ENCODE data around the gene NUP214. TPM values are rescaled to one million over a fixed set of nuclear protein-coding genes. Genes with fewer than 3 reads are reported as not detected.

Gene NUP214
- total RNA-seq, 2 experiments from 2014 or later = 40.2 to 41.1 TPM

- peaks cover 3% of the 10 kb centered on the region for H3K4me1 Mint-ChIP-seq (ENCODE audit: low read depth)
- no peak for DNase-seq
- H3K27me3 Mint-ChIP-seq (ENCODE audit: low read depth) = peaks cover 18% of the 10 kb centered on the region
- H3K9me3 Mint-ChIP-seq = no peaks in the 10 kb centered on the region
- H3K36me3 Mint-ChIP-seq (ENCODE audit: low read depth) = no peaks in the 10 kb centered on the region
- no peak overlapping the region for H3K27ac Mint-ChIP-seq
- no peak overlapping the region for H3K4me3 Mint-ChIP-seq
- intact Hi-C loops (cut with micrococcal nuclease) = no loop called here
- CTCF ChIA-PET = no interaction called here
Measured at GRCh38 chr9:131091352-131091992, 33.9 kb upstream of the NUP214 start.

- CTCF ChIA-PET = no interaction called here
- intact Hi-C loops (cut with micrococcal nuclease) = no loop called here
- no peak overlapping the region for H3K27ac Mint-ChIP-seq
- H3K9me3 Mint-ChIP-seq = no peaks in the 10 kb centered on the region
- H3K27me3 Mint-ChIP-seq (ENCODE audit: low read depth) = peaks cover 22% of the 10 kb centered on the region
- H3K4me3 Mint-ChIP-seq = no peak overlapping the region
- DNase-seq = no peak
- peaks cover 3% of the 10 kb centered on the region for H3K4me1 Mint-ChIP-seq (ENCODE audit: low read depth)
- H3K36me3 Mint-ChIP-seq (ENCODE audit: low read depth) = no peaks in the 10 kb centered on the region
Measured at GRCh38 chr9:131092030-131092429, 33.4 kb upstream of the NUP214 start.

GRCh38 chr9:131092548-131093440 is 32.6 kb upstream of the NUP214 start:
- no peaks in the 10 kb centered on the region for H3K9me3 Mint-ChIP-seq
- DNase-seq = no peak
- peaks cover 28% of the 10 kb centered on the region for H3K27me3 Mint-ChIP-seq (ENCODE audit: low read depth)
- H3K36me3 Mint-ChIP-seq (ENCODE audit: low read depth) = no peaks in the 10 kb centered on the region
- CTCF ChIA-PET = no interaction called here
- no peak overlapping the region for H3K27ac Mint-ChIP-seq
- H3K4me1 Mint-ChIP-seq (ENCODE audit: low read depth) = peaks cover 3% of the 10 kb centered on the region
- intact Hi-C loops (cut with micrococcal nuclease) = no loop called here
- no peak overlapping the region for H3K4me3 Mint-ChIP-seq

- Mint-ChIP-seq H3K36me3 (ENCODE audit: low read depth) (no peaks in the 10 kb centered on the region), H3K27me3 (ENCODE audit: low read depth) (peaks cover 28% of the 10 kb centered on the region), H3K27ac (no peak overlapping the region), H3K4me3 (no peak overlapping the region), H3K4me1 (ENCODE audit: low read depth) (peaks cover 3% of the 10 kb centered on the region), H3K9me3 (no peaks in the 10 kb centered on the region)
- DNase-seq = no peak
- CTCF ChIA-PET = no interaction called here
- intact Hi-C loops (cut with micrococcal nuclease) = no loop called here
Measured at GRCh38 chr9:131094015-131094414, 31.4 kb upstream of the NUP214 start.

- Mint-ChIP-seq H3K27ac (no peak overlapping the region), H3K4me1 (ENCODE audit: low read depth) (peaks cover 3% of the 10 kb centered on the region), H3K27me3 (ENCODE audit: low read depth) (peaks cover 28% of the 10 kb centered on the region), H3K9me3 (no peaks in the 10 kb centered on the region), H3K4me3 (no peak overlapping the region), H3K36me3 (ENCODE audit: low read depth) (no peaks in the 10 kb centered on the region)
- no peak for DNase-seq
- intact Hi-C loops (cut with micrococcal nuclease) = no loop called here
- CTCF ChIA-PET = interaction anchor here (1.3 kb wide), 1 partner anchor 48 kb away, joined by 3 read pairs; no protein-coding TSS in a partner anchor
Measured at GRCh38 chr9:131094622-131095021, 30.8 kb upstream of the NUP214 start.

GRCh38 chr9:131095666-131096268 is 29.6 kb upstream of the NUP214 start:
- peak overlapping the region; percentile 62 for H3K4me3 Mint-ChIP-seq
- H3K27me3 Mint-ChIP-seq (ENCODE audit: low read depth) = peaks cover 28% of the 10 kb centered on the region
- no peak overlapping the region for H3K27ac Mint-ChIP-seq
- H3K4me1 Mint-ChIP-seq (ENCODE audit: low read depth) = peaks cover 3% of the 10 kb centered on the region
- H3K9me3 Mint-ChIP-seq = no peaks in the 10 kb centered on the region
- CTCF ChIA-PET = interaction anchor here (1.3 kb wide), 1 partner anchor 50 kb away, joined by 3 read pairs; no protein-coding TSS in a partner anchor
- no peaks in the 10 kb centered on the region for H3K36me3 Mint-ChIP-seq (ENCODE audit: low read depth)
- DNase-seq = no peak
- intact Hi-C loops (cut with micrococcal nuclease) = no loop called here

- DNase-seq = peak; percentile 43
- Mint-ChIP-seq H3K36me3 (ENCODE audit: low read depth) (no peaks in the 10 kb centered on the region), H3K27me3 (ENCODE audit: low read depth) (peaks cover 28% of the 10 kb centered on the region), H3K4me3 (peak within 1 kb of the TSS; percentile 62), H3K9me3 (no peaks in the 10 kb centered on the region), H3K4me1 (ENCODE audit: low read depth) (peaks cover 3% of the 10 kb centered on the region), H3K27ac (no peak within 1 kb of the TSS)
- intact Hi-C loops (cut with micrococcal nuclease) = no loop called here
- CTCF ChIA-PET = interaction anchor here (0.6 kb wide), 1 partner anchor 91 kb away, joined by 4 read pairs; no protein-coding TSS in a partner anchor
Measured at GRCh38 chr9:131096269-131097125, 28.9 kb upstream of the NUP214 start, which contains the start of gene AIF1L. AIF1L (plus strand) TSS chr9:131096531; CDS start chr9:131096630, 99 bp downstream.

GRCh38 chr9:131097126-131097947 is 28.0 kb upstream of the NUP214 start:
- CTCF ChIA-PET = interaction anchor here (0.6 kb wide), 1 partner anchor 91 kb away, joined by 4 read pairs; no protein-coding TSS in a partner anchor
- intact Hi-C loops (cut with micrococcal nuclease) = no loop called here
- H3K27ac Mint-ChIP-seq = no peak overlapping the region
- no peaks in the 10 kb centered on the region for H3K9me3 Mint-ChIP-seq
- peak overlapping the region; percentile 61 for H3K4me3 Mint-ChIP-seq
- H3K36me3 Mint-ChIP-seq (ENCODE audit: low read depth) = no peaks in the 10 kb centered on the region
- DNase-seq = no peak
- peaks cover 28% of the 10 kb centered on the region for H3K27me3 Mint-ChIP-seq (ENCODE audit: low read depth)
- peaks cover 3% of the 10 kb centered on the region for H3K4me1 Mint-ChIP-seq (ENCODE audit: low read depth)

GRCh38 chr9:131097948-131098278 is 27.5 kb upstream of the NUP214 start:
- CTCF ChIA-PET = interaction anchor here (1.4 kb wide), 1 partner anchor 239 kb away, joined by 4 read pairs; no protein-coding TSS in a partner anchor

GRCh38 chr9:131098391-131099101 is 26.8 kb upstream of the NUP214 start:
- H3K4me1 Mint-ChIP-seq (ENCODE audit: low read depth) = peaks cover 3% of the 10 kb centered on the region
- intact Hi-C loops (cut with micrococcal nuclease) = no loop called here
- CTCF ChIA-PET = interaction anchor here (1.0 to 1.4 kb wide), 3 partner anchors 41 to 492 kb away, joined by 3 to 4 read pairs (median 3); no protein-coding TSS in a partner anchor
- no peak for DNase-seq
- no peak overlapping the region for H3K4me3 Mint-ChIP-seq
- no peaks in the 10 kb centered on the region for H3K9me3 Mint-ChIP-seq
- H3K27me3 Mint-ChIP-seq (ENCODE audit: low read depth) = peaks cover 28% of the 10 kb centered on the region
- no peaks in the 10 kb centered on the region for H3K36me3 Mint-ChIP-seq (ENCODE audit: low read depth)
- H3K27ac Mint-ChIP-seq = no peak overlapping the region

More at GRCh38 chr9:131097948-131098278, 27.5 kb upstream of the NUP214 start:
- Mint-ChIP-seq H3K27ac (no peak overlapping the region), H3K36me3 (ENCODE audit: low read depth) (no peaks in the 10 kb centered on the region), H3K27me3 (ENCODE audit: low read depth) (peaks cover 28% of the 10 kb centered on the region), H3K4me3 (no peak overlapping the region), H3K9me3 (no peaks in the 10 kb centered on the region), H3K4me1 (ENCODE audit: low read depth) (peaks cover 3% of the 10 kb centered on the region)
- intact Hi-C loops (cut with micrococcal nuclease) = no loop called here
- DNase-seq = no peak

Data from activated naive CD4-positive, alpha-beta T cell treated with anti-CD3 and anti-CD28 coated beads for 36 hours (primary cell).